Measurements from ENCODE around the gene SATB1.

The SATB1 gene

DNA sequence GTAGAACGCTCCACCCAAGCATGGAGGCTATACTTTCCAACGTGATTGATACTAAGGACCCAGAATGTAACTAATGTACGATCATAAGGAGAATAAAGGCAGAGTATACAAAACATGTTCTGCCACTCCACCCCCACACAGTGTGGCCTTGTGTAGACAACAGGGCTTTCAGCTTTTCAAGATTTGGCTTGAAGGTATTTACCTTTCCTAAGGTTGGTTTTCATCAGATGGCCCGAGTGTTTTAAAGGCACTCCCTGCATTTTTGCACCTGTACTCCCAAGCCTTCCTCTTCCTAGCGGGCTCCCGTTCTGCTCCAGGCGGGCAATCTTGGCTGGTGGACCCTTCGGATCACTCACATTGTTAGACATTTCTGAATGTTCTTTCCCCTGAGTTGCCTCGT lies 4.6 kb downstream of the SATB1 start:
- peaks cover 4% of the 10 kb centered on the region for H3K27me3 Mint-ChIP-seq (ENCODE audit: low read depth, poor library complexity)
- TF ChIP-seq, protein P1, sequence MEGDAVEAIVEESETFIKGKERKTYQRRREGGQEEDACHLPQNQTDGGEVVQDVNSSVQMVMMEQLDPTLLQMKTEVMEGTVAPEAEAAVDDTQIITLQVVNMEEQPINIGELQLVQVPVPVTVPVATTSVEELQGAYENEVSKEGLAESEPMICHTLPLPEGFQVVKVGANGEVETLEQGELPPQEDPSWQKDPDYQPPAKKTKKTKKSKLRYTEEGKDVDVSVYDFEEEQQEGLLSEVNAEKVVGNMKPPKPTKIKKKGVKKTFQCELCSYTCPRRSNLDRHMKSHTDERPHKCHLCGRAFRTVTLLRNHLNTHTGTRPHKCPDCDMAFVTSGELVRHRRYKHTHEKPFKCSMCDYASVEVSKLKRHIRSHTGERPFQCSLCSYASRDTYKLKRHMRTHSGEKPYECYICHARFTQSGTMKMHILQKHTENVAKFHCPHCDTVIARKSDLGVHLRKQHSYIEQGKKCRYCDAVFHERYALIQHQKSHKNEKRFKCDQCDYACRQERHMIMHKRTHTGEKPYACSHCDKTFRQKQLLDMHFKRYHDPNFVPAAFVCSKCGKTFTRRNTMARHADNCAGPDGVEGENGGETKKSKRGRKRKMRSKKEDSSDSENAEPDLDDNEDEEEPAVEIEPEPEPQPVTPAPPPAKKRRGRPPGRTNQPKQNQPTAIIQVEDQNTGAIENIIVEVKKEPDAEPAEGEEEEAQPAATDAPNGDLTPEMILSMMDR (IDR thresholded peaks at IDR 0.05), result no peak
- peak overlapping the region; percentile 1 for H3K4me3 Mint-ChIP-seq
- H3K4me1 Mint-ChIP-seq, result peaks cover 56% of the 10 kb centered on the region
- H3K9me3 Mint-ChIP-seq, result no peaks in the 10 kb centered on the region
- peaks cover 33% of the 10 kb centered on the region for H3K36me3 Mint-ChIP-seq (ENCODE audit: low read depth)
- no peak for DNase-seq
- no peak overlapping the region for H3K27ac Mint-ChIP-seq

DNA sequence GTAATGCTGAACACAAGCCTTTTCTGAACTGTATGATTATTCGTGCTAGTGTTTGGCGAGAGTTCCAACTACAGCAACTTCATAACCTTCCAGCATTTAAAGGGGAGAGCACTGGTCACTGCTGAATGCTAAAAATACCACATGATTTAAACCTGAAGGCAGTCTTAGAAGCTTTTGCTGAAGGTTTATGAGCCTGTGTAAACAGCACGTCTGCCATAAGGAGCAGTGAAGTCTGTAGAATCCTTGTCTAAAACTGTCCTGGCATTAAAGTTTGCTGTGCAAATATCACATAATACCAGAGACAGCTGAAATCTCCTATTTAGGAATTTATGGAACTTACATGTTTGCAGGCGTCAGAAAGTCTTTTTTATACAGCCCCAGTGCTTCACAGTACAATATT lies 5.9 kb downstream of the SATB1 start:
- no peak for DNase-seq
- Mint-ChIP-seq H3K27ac (no peak overlapping the region), H3K9me3 (no peaks in the 10 kb centered on the region), H3K36me3 (ENCODE audit: low read depth) (peaks cover 42% of the 10 kb centered on the region), H3K27me3 (ENCODE audit: low read depth, poor library complexity) (no peaks in the 10 kb centered on the region), H3K4me3 (no peak overlapping the region), H3K4me1 (peaks cover 56% of the 10 kb centered on the region)
- TF ChIP-seq, protein P1 (IDR thresholded peaks at IDR 0.05), result no peak

DNA sequence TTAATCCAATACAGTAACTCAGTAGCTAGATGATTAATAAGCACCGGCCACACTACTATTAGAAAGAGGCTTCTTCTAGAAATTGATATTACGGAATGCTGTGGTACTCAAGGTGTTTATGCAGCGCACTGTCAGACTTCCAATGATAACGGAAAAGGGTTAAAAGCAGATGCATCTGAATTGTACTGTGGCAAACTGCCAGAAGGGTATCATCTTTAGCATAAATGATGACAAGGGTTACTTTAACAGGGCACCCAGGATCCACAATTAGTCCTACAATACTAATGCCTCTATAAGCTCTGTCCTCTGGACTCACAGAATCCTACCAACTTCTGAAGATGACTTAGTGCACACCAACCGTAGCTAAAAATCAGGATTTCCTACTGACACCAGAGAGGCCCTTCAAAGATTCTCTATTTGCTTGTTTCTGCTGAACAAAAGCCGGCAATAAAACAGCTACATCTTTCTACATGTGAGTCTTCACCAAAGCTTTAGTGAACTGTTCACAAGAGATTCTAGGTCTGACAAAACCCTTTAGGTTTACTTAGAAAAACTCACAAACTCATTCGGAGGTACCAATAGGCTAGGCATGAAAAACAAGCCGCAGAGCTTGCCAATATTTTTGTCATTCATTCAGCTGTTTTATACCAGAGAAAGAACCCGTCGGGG lies 7.1 kb downstream of the SATB1 start:
- H3K27me3 Mint-ChIP-seq (ENCODE audit: low read depth, poor library complexity), result no peaks in the 10 kb centered on the region
- TF ChIP-seq, protein P1 (IDR thresholded peaks at IDR 0.05), result no peak
- no peak overlapping the region for H3K27ac Mint-ChIP-seq
- H3K4me1 Mint-ChIP-seq, result peaks cover 51% of the 10 kb centered on the region
- no peak overlapping the region for H3K4me3 Mint-ChIP-seq
- no peak for DNase-seq
- no peaks in the 10 kb centered on the region for H3K9me3 Mint-ChIP-seq
- H3K36me3 Mint-ChIP-seq (ENCODE audit: low read depth), result peaks cover 42% of the 10 kb centered on the region

DNA sequence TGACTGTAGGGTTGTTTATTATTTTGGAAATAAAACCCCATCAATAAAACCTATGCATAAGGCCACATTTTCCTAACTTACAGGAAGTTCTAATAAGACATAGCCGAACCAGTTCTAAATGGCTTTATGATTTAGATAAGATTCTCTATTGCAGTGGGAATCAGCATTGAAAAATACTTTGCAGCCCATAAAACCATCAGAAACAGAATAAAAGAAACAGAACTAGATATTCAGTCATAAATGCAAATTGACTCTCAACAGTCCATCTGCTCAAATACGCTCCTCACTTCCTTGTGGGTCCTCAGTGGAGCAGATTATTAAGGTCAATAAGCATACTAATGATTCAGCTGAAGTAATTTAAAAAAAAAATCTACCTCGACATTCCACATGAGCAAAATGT lies 8.8 kb downstream of the SATB1 start:
- TF ChIP-seq, protein P1 (IDR thresholded peaks at IDR 0.05), result no peak
- Mint-ChIP-seq H3K4me1 (peaks cover 34% of the 10 kb centered on the region), H3K27me3 (ENCODE audit: low read depth, poor library complexity) (no peaks in the 10 kb centered on the region), H3K27ac (no peak overlapping the region), H3K4me3 (no peak overlapping the region), H3K9me3 (no peaks in the 10 kb centered on the region), H3K36me3 (ENCODE audit: low read depth) (peaks cover 46% of the 10 kb centered on the region)
- no peak for DNase-seq

DNA sequence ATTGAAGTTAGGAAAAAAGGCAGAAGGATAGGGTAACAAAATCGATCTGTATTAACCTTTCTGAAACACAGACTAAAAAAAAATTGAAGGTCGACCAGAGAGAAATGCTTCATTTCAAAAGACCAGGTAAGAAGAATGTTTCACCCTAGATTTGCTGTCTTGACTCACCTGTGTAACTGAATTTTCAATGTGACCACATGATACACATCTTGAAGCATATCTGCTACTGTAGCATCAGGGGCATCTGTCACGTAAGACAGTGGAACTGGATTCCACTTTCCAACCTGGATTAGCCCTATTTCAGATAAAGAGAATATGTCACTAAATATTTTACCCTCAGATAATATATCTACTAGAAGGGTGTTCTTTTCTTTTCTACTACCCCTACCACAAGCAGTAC lies 9.3 kb downstream of the SATB1 start:
- H3K27me3 Mint-ChIP-seq (ENCODE audit: low read depth, poor library complexity), result no peaks in the 10 kb centered on the region
- no peak overlapping the region for H3K27ac Mint-ChIP-seq
- H3K4me3 Mint-ChIP-seq, result no peak overlapping the region
- H3K36me3 Mint-ChIP-seq (ENCODE audit: low read depth), result peaks cover 45% of the 10 kb centered on the region
- DNase-seq, result no peak
- no peaks in the 10 kb centered on the region for H3K9me3 Mint-ChIP-seq
- TF ChIP-seq, protein P1 (IDR thresholded peaks at IDR 0.05), result no peak
- peaks cover 29% of the 10 kb centered on the region for H3K4me1 Mint-ChIP-seq

DNA sequence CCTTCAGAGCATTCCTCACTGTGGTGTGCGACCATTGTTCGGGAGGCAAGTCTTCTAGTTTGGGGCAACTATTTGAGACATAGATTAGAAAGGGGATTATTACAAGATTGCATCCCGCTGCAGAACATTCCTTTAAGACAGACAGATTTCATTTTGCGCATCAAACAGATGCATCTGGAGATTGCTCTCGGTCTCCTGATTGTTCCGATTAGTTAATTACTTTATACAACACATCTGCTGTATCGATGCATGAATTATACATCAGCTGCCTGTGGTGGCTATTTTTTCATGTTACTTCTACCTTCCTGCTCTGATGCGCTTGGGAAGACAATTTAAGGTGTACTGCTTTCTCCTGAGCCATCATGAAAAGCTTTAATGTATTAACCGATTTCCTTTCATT lies 10.0 kb downstream of the SATB1 start:
- Mint-ChIP-seq H3K36me3 (ENCODE audit: low read depth) (peaks cover 38% of the 10 kb centered on the region), H3K4me1 (peaks cover 22% of the 10 kb centered on the region), H3K9me3 (no peaks in the 10 kb centered on the region), H3K27me3 (ENCODE audit: low read depth, poor library complexity) (no peaks in the 10 kb centered on the region), H3K4me3 (no peak overlapping the region), H3K27ac (no peak overlapping the region)
- TF ChIP-seq, protein P1 (IDR thresholded peaks at IDR 0.05), result no peak
- no peak for DNase-seq
